Stimulated activated CD8-positive, alpha-beta memory T cell treated with anti-CD3 and anti-CD28 coated beads, Interleukin-2, amount 100 ng/mL, for 48 hours (primary cell): ENCODE results near the gene THPO.

ENCODE experiments used
- DNase-seq, 2 donors: peaks; one replicate each; pipeline ENCODE4 v3.0.0-alpha.2; 2020; ENCODE audit warnings: low read depth in 2 of 2

Gene THPO

GRCh38 chr3:184333700-184334099, 44.3 kb downstream of the THPO start:
- DNase-seq: no peak

- DNase-seq: no peak
Measured at GRCh38 chr3:184333190-184333589, 44.8 kb downstream of the THPO start.

- no peak for DNase-seq
Measured at GRCh38 chr3:184332370-184333090, 45.5 kb downstream of the THPO start.

GRCh38 chr3:184328516-184328915, 49.5 kb downstream of the THPO start:
- DNase-seq: no peak

GRCh38 chr3:184327171-184327570, 50.8 kb downstream of the THPO start:
- DNase-seq: no peak

GRCh38 chr3:184325715-184326369, 52.2 kb downstream of the THPO start:
- peak in 1 of 2 donors; percentile 41 for DNase-seq

DNA sequence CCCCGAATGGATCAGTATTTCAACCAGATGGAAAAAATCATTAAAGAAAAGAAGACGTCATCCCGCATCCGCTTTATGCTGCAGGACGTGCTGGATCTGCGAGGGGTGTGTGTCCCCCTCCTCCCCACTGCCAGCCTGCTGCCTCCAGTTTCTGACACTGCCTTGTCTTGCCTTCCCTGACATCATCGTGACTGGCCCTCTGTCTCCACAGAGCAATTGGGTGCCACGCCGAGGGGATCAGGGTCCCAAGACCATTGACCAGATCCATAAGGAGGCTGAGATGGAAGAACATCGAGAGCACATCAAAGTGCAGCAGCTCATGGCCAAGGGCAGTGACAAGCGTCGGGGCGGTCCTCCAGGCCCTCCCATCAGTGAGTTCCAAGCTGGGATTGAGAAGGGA, 52.7 kb downstream of the THPO start:
- DNase-seq: no peak

DNA sequence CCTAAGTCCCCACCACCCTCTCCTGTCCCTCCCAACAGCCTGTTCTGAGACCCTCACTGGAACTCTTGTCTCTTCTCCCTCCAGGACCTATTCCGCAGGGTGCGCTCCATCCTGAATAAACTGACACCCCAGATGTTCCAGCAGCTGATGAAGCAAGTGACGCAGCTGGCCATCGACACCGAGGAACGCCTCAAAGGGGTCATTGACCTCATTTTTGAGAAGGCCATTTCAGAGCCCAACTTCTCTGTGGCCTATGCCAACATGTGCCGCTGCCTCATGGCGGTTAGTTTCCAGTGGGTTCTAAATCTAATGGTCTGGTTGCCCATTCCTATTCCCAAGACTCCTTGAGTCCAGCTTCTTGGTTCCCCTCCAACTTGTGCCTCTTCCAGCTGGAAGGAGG, 54.3 kb downstream of the THPO start:
- no peak for DNase-seq

DNA sequence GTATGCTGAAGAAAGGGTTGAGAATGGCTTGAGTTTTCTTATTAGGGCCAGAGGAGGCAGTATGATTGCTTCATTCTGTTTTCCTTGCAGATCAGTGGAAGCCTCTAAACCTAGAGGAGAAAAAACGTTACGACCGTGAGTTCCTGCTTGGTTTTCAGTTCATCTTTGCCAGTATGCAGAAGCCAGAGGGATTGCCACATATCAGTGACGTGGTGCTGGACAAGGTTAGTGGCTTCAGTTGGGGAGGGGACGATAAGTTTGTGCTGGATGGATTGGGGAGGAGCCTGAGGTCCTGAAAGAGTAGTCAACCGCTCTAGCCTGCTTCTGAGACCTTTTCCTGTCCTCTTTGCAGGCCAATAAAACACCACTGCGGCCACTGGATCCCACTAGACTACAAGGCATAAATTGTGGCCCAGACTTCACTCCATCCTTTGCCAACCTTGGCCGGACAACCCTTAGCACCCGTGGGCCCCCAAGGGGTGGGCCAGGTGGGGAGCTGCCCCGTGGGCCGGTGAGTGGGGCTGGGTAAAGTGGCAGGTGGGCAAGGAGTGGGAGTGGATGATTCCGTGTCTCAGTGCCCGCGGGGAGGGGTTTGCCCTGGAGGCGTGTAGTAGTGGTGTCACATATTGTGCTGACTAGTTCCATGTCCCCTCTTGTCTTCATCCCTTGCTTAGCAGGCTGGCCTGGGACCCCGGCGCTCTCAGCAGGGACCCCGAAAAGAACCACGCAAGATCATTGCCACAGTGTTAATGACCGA, 55.1 kb downstream of the THPO start:
- no peak for DNase-seq
